Measurements from ENCODE around the gene ZNF174.

The ZNF174 gene

DNA sequence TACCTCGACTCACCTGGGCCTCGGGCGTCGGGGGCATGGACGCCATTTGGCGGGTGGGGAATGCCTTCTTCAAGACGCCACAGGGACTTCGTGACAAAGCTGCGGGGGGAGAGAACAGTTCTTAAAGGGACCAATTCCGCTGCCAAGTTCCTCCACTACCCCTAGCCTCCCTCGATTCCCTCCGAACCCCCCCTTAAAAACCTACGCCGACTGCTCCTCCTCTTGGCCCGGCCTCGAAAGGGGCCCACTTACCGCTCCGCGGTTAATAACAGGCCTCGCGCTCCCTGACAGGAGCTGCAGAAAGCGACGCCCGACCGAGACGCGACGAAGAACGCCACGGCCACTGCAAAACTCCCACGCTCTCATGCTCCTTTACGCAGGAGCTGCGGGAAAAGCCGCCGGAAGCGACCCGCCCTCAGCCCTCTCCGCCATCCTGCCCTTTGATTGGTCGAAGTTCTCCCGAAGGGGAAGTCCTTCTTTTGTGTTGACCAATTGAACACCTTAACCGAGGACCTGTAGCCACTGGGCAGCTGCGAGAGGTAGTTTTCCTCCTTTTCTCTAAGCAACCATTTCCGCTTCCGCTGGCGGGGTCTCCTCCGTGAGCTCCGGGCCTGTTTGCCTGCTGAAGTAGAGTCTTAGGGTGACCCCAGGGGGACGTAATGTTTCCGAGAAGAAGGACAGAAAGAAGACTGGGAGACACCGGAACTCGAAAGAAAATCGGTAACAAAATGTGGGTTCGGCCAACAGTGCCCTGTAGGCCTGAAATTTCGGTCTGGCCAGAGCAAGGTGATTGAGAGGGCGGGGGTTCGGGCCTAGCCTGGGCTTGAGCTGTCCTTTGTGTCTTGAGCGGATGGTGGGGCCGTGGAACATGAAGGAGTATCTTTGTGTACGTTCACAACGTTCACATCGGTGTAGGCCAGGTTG is 42.4 kb downstream of the ZNF174 start, which contains the start of the genes NAA60 and ZNF597:
Gene NAA60, plus strand, starts transcription at position 573 of the 924 bp plus-strand sequence. CDS start 32,548 bp downstream, outside the sequence.
Gene ZNF597, minus strand, starts transcription at position 397 of the 924 bp plus-strand sequence. Its CDS starts 351 bp downstream, at position 46.
- no peak within 1 kb of the TSS for H3K14ac ChIP-seq (ENCODE audit: low read length)
- peak; percentile 84 to 88 for DNase-seq
- no peak within 1 kb of the TSS for H3K23ac ChIP-seq (ENCODE audit: low read length)
- H2AK5ac ChIP-seq (ENCODE audit: low read length), result no peak within 1 kb of the TSS
- peaks cover 2 to 6% of the 10 kb centered on the region in 2 experiments for H3K36me3 ChIP-seq (ENCODE audit: control insufficient read depth in 1 of 2, insufficient read depth in 2 of 2, low read length in 2 of 2)
- peak within 1 kb of the TSS; percentile 29 for H4K8ac ChIP-seq (ENCODE audit: low read depth, low read length)
- no peak within 1 kb of the TSS for H3K4ac ChIP-seq (ENCODE audit: low read depth, low read length)
- H2AFZ ChIP-seq (ENCODE audit: insufficient read depth, low read length, poor library complexity), result peak within 1 kb of the TSS; percentile 54
- peak within 1 kb of the TSS; percentile 67 for H3K4me2 ChIP-seq (ENCODE audit: low read length)
- H3K9me3 ChIP-seq (ENCODE audit: insufficient read depth, low read depth, low read length), result peaks cover 7% of the 10 kb centered on the region
- H2BK5ac ChIP-seq (ENCODE audit: low read depth, low read length, poor library complexity), result no peak within 1 kb of the TSS
- H4K91ac ChIP-seq (ENCODE audit: low read depth, low read length), result peak within 1 kb of the TSS; percentile 7
- no peak within 1 kb of the TSS for H2BK12ac ChIP-seq (ENCODE audit: low read length)
- no peak within 1 kb of the TSS for H3K27ac ChIP-seq (ENCODE audit: low read depth, low read length)
- H3K79me2 ChIP-seq (ENCODE audit: control insufficient read depth, insufficient read depth, low read length, poor library complexity), result no peaks in the 10 kb centered on the region
- no peak within 1 kb of the TSS for H2BK120ac ChIP-seq (ENCODE audit: insufficient read depth, low read length, poor library complexity)
- peak within 1 kb of the TSS; percentile 55 for H3K9ac ChIP-seq (ENCODE audit: low read length)
- H4K12ac ChIP-seq (ENCODE audit: low read depth, low read length), result peak within 1 kb of the TSS; percentile 49
- H3K18ac ChIP-seq (ENCODE audit: low read length), result no peak within 1 kb of the TSS
- no peaks in the 10 kb centered on the region for H3K27me3 ChIP-seq (ENCODE audit: insufficient read depth, low read length)
- H3K79me1 ChIP-seq (ENCODE audit: low read length), result no peaks in the 10 kb centered on the region
- WGBS (ENCODE audit: extremely low coverage, insufficient coverage, insufficient read length), result no CpG with 5 or more reads among the region's 61 CpGs
- H3K4me3 ChIP-seq (ENCODE audit: low read depth, low read length), result peak within 1 kb of the TSS; percentile 77
- H3K4me1 ChIP-seq (ENCODE audit: control insufficient read depth in 1 of 2, insufficient read depth in 2 of 2, low read length in 2 of 2), result peaks cover 0 to 2% of the 10 kb centered on the region in 2 experiments

DNA sequence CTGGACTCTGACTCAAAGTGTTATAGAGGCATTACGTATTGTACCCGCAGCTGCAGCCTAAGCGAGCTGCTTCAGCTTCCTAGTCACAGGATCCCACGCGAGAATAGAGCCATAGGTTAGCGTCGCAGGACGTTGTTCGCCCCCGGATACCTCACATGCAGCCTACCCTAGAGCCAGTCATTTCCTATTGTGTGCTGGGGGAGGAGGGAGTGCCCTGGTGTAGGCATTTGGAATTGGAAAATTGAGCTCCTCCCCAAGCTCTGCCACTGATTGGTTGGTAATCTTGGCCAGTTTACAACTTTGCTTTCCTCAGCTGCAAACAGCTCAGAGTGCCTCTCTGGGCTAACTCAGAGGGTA is 43.0 kb downstream of the ZNF174 start:
- peaks cover 2 to 8% of the 10 kb centered on the region in 2 experiments for H3K36me3 ChIP-seq (ENCODE audit: control insufficient read depth in 1 of 2, insufficient read depth in 2 of 2, low read length in 2 of 2)
- no peak overlapping the region for H3K4ac ChIP-seq (ENCODE audit: low read depth, low read length)
- WGBS (ENCODE audit: extremely low coverage, insufficient coverage, insufficient read length), result no CpG with 5 or more reads among the region's 10 CpGs
- no peak overlapping the region for H2AK5ac ChIP-seq (ENCODE audit: low read length)
- H3K79me1 ChIP-seq (ENCODE audit: low read length), result no peaks in the 10 kb centered on the region
- H3K14ac ChIP-seq (ENCODE audit: low read length), result no peak overlapping the region
- no peak overlapping the region for H3K27ac ChIP-seq (ENCODE audit: low read depth, low read length)
- no peak overlapping the region for H2AFZ ChIP-seq (ENCODE audit: insufficient read depth, low read length, poor library complexity)
- H3K4me2 ChIP-seq (ENCODE audit: low read length), result peak overlapping the region; percentile 67
- DNase-seq, result peak; percentile 52 to 68
- H3K23ac ChIP-seq (ENCODE audit: low read length), result no peak overlapping the region
- H3K79me2 ChIP-seq (ENCODE audit: control insufficient read depth, insufficient read depth, low read length, poor library complexity), result no peaks in the 10 kb centered on the region
- no peak overlapping the region for H3K18ac ChIP-seq (ENCODE audit: low read length)
- H3K9me3 ChIP-seq (ENCODE audit: insufficient read depth, low read depth, low read length), result peaks cover 7% of the 10 kb centered on the region
- H4K91ac ChIP-seq (ENCODE audit: low read depth, low read length), result no peak overlapping the region
- H3K4me3 ChIP-seq (ENCODE audit: low read depth, low read length), result peak overlapping the region; percentile 76
- no peak overlapping the region for H2BK5ac ChIP-seq (ENCODE audit: low read depth, low read length, poor library complexity)
- H3K9ac ChIP-seq (ENCODE audit: low read length), result peak overlapping the region; percentile 49
- H3K4me1 ChIP-seq (ENCODE audit: control insufficient read depth in 1 of 2, insufficient read depth in 2 of 2, low read length in 2 of 2), result peaks cover 0 to 2% of the 10 kb centered on the region in 2 experiments
- no peak overlapping the region for H2BK12ac ChIP-seq (ENCODE audit: low read length)
- H4K12ac ChIP-seq (ENCODE audit: low read depth, low read length), result peak overlapping the region; percentile 49
- H4K8ac ChIP-seq (ENCODE audit: low read depth, low read length), result peak overlapping the region; percentile 29
- H2BK120ac ChIP-seq (ENCODE audit: insufficient read depth, low read length, poor library complexity), result no peak overlapping the region
- H3K27me3 ChIP-seq (ENCODE audit: insufficient read depth, low read length), result no peaks in the 10 kb centered on the region

DNA sequence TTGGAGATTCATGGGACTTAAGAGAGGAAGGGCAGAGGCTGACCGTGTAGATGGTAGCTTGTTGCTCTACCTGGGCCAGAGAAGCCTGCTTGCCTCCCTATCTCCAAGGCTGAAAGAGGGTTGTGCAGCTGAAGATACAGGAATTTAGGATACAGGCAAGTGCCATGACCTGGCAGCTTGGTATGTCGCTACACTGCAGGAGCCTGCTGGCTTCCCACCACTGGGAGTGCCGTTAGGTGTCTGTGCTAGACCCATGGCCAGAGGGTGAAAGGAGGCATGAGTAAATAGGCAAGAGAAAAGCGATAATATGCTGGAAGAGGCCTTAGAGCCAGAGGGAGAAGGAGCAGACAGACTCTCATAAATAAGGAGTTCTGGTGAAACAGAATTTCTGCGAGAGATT is 53.1 kb downstream of the ZNF174 start:
- H4K12ac ChIP-seq (ENCODE audit: low read depth, low read length), result no peak overlapping the region
- no CpG with 5 or more reads among the region's 5 CpGs for WGBS (ENCODE audit: extremely low coverage, insufficient coverage, insufficient read length)
- no peak overlapping the region for H3K23ac ChIP-seq (ENCODE audit: low read length)
- no peak overlapping the region for H4K8ac ChIP-seq (ENCODE audit: low read depth, low read length)
- no peak overlapping the region for H3K9ac ChIP-seq (ENCODE audit: low read length)
- H3K79me2 ChIP-seq (ENCODE audit: control insufficient read depth, insufficient read depth, low read length, poor library complexity), result peaks cover 13% of the 10 kb centered on the region
- no peak overlapping the region for H3K4me3 ChIP-seq (ENCODE audit: low read depth, low read length)
- H3K79me1 ChIP-seq (ENCODE audit: low read length), result peaks cover 13% of the 10 kb centered on the region
- no peak overlapping the region for H2BK5ac ChIP-seq (ENCODE audit: low read depth, low read length, poor library complexity)
- H3K18ac ChIP-seq (ENCODE audit: low read length), result no peak overlapping the region
- H3K27ac ChIP-seq (ENCODE audit: low read depth, low read length), result no peak overlapping the region
- peak overlapping the region; percentile 26 for H2AFZ ChIP-seq (ENCODE audit: insufficient read depth, low read length, poor library complexity)
- peak; percentile 89 to 92 for DNase-seq
- H3K4me2 ChIP-seq (ENCODE audit: low read length), result no peak overlapping the region
- peaks cover 11 to 12% of the 10 kb centered on the region in 2 experiments for H3K4me1 ChIP-seq (ENCODE audit: control insufficient read depth in 1 of 2, insufficient read depth in 2 of 2, low read length in 2 of 2)
- no peak overlapping the region for H2BK12ac ChIP-seq (ENCODE audit: low read length)
- H2BK120ac ChIP-seq (ENCODE audit: insufficient read depth, low read length, poor library complexity), result no peak overlapping the region
- no peak overlapping the region for H3K14ac ChIP-seq (ENCODE audit: low read length)
- H3K36me3 ChIP-seq (ENCODE audit: control insufficient read depth in 1 of 2, insufficient read depth in 2 of 2, low read length in 2 of 2), result peaks cover 4 to 5% of the 10 kb centered on the region in 2 experiments
- no peaks in the 10 kb centered on the region for H3K27me3 ChIP-seq (ENCODE audit: insufficient read depth, low read length)
- no peak overlapping the region for H2AK5ac ChIP-seq (ENCODE audit: low read length)
- H3K4ac ChIP-seq (ENCODE audit: low read depth, low read length), result no peak overlapping the region
- H4K91ac ChIP-seq (ENCODE audit: low read depth, low read length), result no peak overlapping the region
- H3K9me3 ChIP-seq (ENCODE audit: insufficient read depth, low read depth, low read length), result no peaks in the 10 kb centered on the region

DNA sequence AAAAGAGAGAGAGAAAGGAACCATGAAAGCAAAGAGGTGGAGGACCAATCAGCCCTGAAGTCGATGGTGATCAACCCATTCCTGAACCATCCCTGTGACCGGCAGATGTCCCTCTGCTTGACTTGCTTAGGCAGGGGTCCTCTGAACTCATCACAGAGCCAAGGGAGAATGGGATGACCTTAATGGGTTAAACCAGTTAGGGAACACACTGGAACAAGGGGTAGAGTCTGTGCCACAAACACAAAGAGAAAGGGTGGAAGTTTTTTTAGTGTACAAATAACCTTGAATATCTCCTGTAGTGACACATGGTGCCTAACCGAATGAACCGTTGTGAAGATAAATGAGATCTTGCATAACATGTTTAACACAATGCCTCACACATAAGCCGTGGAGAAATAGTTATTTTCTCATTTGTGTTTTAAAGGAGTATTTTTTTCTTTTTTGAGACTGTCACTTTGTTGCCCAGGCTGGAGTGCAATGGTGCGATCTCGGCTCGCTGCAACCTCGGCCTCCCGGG is 53.7 kb downstream of the ZNF174 start:
- no peak overlapping the region for H2BK12ac ChIP-seq (ENCODE audit: low read length)
- no peak overlapping the region for H3K27ac ChIP-seq (ENCODE audit: low read depth, low read length)
- peaks cover 15% of the 10 kb centered on the region for H3K79me2 ChIP-seq (ENCODE audit: control insufficient read depth, insufficient read depth, low read length, poor library complexity)
- peaks cover 15% of the 10 kb centered on the region in 2 experiments for H3K4me1 ChIP-seq (ENCODE audit: control insufficient read depth in 1 of 2, insufficient read depth in 2 of 2, low read length in 2 of 2)
- peaks cover 13% of the 10 kb centered on the region for H3K79me1 ChIP-seq (ENCODE audit: low read length)
- no peak overlapping the region for H3K4ac ChIP-seq (ENCODE audit: low read depth, low read length)
- no peak overlapping the region for H3K4me3 ChIP-seq (ENCODE audit: low read depth, low read length)
- no peak overlapping the region for H4K91ac ChIP-seq (ENCODE audit: low read depth, low read length)
- H2AFZ ChIP-seq (ENCODE audit: insufficient read depth, low read length, poor library complexity), result no peak overlapping the region
- no CpG with 5 or more reads among the region's 10 CpGs for WGBS (ENCODE audit: extremely low coverage, insufficient coverage, insufficient read length)
- peaks cover 3 to 4% of the 10 kb centered on the region in 2 experiments for H3K36me3 ChIP-seq (ENCODE audit: control insufficient read depth in 1 of 2, insufficient read depth in 2 of 2, low read length in 2 of 2)
- H2AK5ac ChIP-seq (ENCODE audit: low read length), result no peak overlapping the region
- H3K23ac ChIP-seq (ENCODE audit: low read length), result no peak overlapping the region
- H4K8ac ChIP-seq (ENCODE audit: low read depth, low read length), result no peak overlapping the region
- H3K4me2 ChIP-seq (ENCODE audit: low read length), result no peak overlapping the region
- no peaks in the 10 kb centered on the region for H3K27me3 ChIP-seq (ENCODE audit: insufficient read depth, low read length)
- no peak overlapping the region for H3K18ac ChIP-seq (ENCODE audit: low read length)
- H3K9ac ChIP-seq (ENCODE audit: low read length), result no peak overlapping the region
- peak in 1 of 2 donors; percentile 47 for DNase-seq
- H4K12ac ChIP-seq (ENCODE audit: low read depth, low read length), result no peak overlapping the region
- H2BK120ac ChIP-seq (ENCODE audit: insufficient read depth, low read length, poor library complexity), result no peak overlapping the region
- no peak overlapping the region for H3K14ac ChIP-seq (ENCODE audit: low read length)
- H3K9me3 ChIP-seq (ENCODE audit: insufficient read depth, low read depth, low read length), result no peaks in the 10 kb centered on the region
- H2BK5ac ChIP-seq (ENCODE audit: low read depth, low read length, poor library complexity), result no peak overlapping the region

Measured in trophoblast cell (in vitro differentiated cells and primary cell).